ENCODE data around the gene CDC42.

DNA sequence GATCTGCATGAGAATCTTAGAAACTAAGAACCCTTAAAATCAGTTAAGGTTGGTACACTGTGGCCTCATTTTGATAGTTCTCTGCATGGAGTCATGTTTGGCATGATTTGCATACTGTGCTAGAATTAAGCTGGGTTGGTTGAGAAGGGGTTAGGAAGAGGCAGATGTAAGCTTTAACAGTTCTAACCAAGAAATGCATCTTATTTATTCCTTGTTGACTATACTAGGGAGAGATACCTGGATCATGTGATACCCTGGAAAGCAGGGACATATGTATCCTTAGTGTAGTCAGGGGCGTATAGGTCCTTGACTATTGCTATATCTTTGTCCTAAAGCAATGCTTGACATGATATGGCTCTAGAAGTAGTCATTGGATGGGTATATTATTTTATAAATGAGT lies 41.0 kb downstream of the CDC42 start:
- TF ChIP-seq RFX5 (IDR thresholded peaks at IDR 0.05; ENCODE audit: low read depth, low read length) = no peak
- TF ChIP-seq, protein P1, sequence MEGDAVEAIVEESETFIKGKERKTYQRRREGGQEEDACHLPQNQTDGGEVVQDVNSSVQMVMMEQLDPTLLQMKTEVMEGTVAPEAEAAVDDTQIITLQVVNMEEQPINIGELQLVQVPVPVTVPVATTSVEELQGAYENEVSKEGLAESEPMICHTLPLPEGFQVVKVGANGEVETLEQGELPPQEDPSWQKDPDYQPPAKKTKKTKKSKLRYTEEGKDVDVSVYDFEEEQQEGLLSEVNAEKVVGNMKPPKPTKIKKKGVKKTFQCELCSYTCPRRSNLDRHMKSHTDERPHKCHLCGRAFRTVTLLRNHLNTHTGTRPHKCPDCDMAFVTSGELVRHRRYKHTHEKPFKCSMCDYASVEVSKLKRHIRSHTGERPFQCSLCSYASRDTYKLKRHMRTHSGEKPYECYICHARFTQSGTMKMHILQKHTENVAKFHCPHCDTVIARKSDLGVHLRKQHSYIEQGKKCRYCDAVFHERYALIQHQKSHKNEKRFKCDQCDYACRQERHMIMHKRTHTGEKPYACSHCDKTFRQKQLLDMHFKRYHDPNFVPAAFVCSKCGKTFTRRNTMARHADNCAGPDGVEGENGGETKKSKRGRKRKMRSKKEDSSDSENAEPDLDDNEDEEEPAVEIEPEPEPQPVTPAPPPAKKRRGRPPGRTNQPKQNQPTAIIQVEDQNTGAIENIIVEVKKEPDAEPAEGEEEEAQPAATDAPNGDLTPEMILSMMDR (conservative IDR thresholded peaks at IDR 0.05; ENCODE audit: low read depth, low read length) = no peak
- TF ChIP-seq POLR2A (IDR thresholded peaks at IDR 0.05; ENCODE audit: low read depth, low read length) = no peak
- TF ChIP-seq NFE2L2 (IDR thresholded peaks at IDR 0.05; ENCODE audit: low read depth, low read length) = no peak
- no peak for TF ChIP-seq RAD21 (IDR thresholded peaks at IDR 0.05; ENCODE audit: low read length)
- TF ChIP-seq SMC3 (IDR thresholded peaks at IDR 0.05; ENCODE audit: low read depth, low read length) = no peak
- no peak for TF ChIP-seq RCOR1 (IDR thresholded peaks at IDR 0.05; ENCODE audit: insufficient replicate concordance, low read length)
- TF ChIP-seq MAFK (IDR thresholded peaks at IDR 0.05; ENCODE audit: low read depth, low read length) = no peak
- TF ChIP-seq FOS (IDR thresholded peaks at IDR 0.05; ENCODE audit: low read depth, low read length) = no peak
- TF ChIP-seq CEBPB (IDR thresholded peaks at IDR 0.05; ENCODE audit: low read depth, low read length) = no peak

Measured in IMR-90 (cell line).